Transverse colon (tissue), 4 donors: ENCODE measurements around the gene EIF3F. TPM values are rescaled to one million over a fixed set of nuclear protein-coding genes. Genes with fewer than 3 reads are reported as not detected.
A peak's percentile ranks its signal among the peaks of the same experiment; 100 is the strongest.

Source experiments
- DNase-seq: peaks from one replicate; pipeline ENCODE4 v3.0.0-alpha.2; 2019
- H3K27ac ChIP-seq, 4 donors: fragments of 200-600 bp; sonication (generic); 2 replicates each; pipeline ENCODE4 v1.5.1; 2016 to 2018; ENCODE audit warnings: inconsistent platforms in 4 of 4
- H3K27me3 ChIP-seq: fragments of 200-600 bp; sonication (generic); 2 replicates; pipeline ENCODE4 v1.5.1; 2017; ENCODE audit warnings: inconsistent platforms
- H3K36me3 ChIP-seq, 4 donors: fragments of 200-600 bp; sonication (generic); 2 replicates each; pipeline ENCODE4 v1.5.1; 2017 to 2019; ENCODE audit warnings: inconsistent platforms in 4 of 4
- H3K4me1 ChIP-seq, 4 donors: fragments of 200-600 bp; sonication (generic); 2 replicates each; pipeline ENCODE4 v1.5.1; 2017 to 2020; ENCODE audit warnings: inconsistent platforms in 4 of 4
- H3K4me3 ChIP-seq, 4 donors: fragments of 200-600 bp; sonication (generic); 1 replicate in 1 of 4; 2 replicates in 3 of 4; pipeline versions ENCODE4 v1.5.1 to v1.6.1; 2017 to 2019; ENCODE audit warnings: inconsistent platforms in 4 of 4
- H3K9me3 ChIP-seq, 2 donors: fragments of 200-600 bp; sonication (generic); 2 replicates each; pipeline ENCODE4 v1.5.1; 2017 to 2019; ENCODE audit warnings: inconsistent platforms in 2 of 2
- EP300 ChIP-seq: sonication (generic); formaldehyde crosslinking; IDR thresholded peaks from one replicate; pipeline ENCODE4 v1.6.1; 2017; ENCODE audit warnings: antibody characterized with exemption, low read depth
- POLR2A ChIP-seq: fragments of 450-650 bp; IDR thresholded peaks from one replicate; pipeline ENCODE4 v1.6.1; 2016; ENCODE audit warnings: antibody characterized with exemption, mild to moderate bottlenecking, moderate library complexity
- POLR2AphosphoS5 ChIP-seq, 3 donors: sonication (generic); formaldehyde crosslinking; IDR thresholded peaks; one replicate each; pipeline ENCODE4 v1.6.1; 2016; ENCODE audit warnings: antibody characterized with exemption in 3 of 3
- WGBS, 2 donors: methylation state at CpG; one replicate each; pipeline ENCODE4 v1.1.5; 2018; ENCODE audit warnings: low coverage in 1 of 2; 5-methylcytosine and 5-hydroxymethylcytosine counted together
- in situ Hi-C, 4 donors: fragments of 200-750 bp; cut with MboI; loops; one replicate each; pipeline versions ENCODE4 v1.15.0 to v1.15.1; 2017; ENCODE audit warnings: low sequenced_read_pairs in 3 of 4, low pct_ligation_motif_present in 1 of 4, low pct_unique_long_range_greater_than_20kb in 1 of 4
- intact Hi-C: fragments of 100-400 bp; cut with DNase I; formaldehyde crosslinking; loops from one replicate; pipeline ENCODE4 v1.15.1; 2023; ENCODE audit warnings: low total_unique reads
- total RNA-seq, 4 donors: library from RNA; depleted of rRNA; stranded (reverse); fragments of >200 nt; gene quantifications; one replicate each; pipeline ENCODE4 v1.1.0, GENCODE V29; 2016
- TF ChIP-seq, protein P1 (sequence below), 5 experiments: fragments of 200-600 bp in 3 of 5; fragments of 450-650 bp in 2 of 5; sonication (generic) in 3 of 5; IDR thresholded peaks; 1 replicate in 2 of 5; 2 replicates in 3 of 5; pipeline ENCODE4 v1.5.1; 2016 to 2017; ENCODE audit warnings: antibody characterized with exemption in 5 of 5, inconsistent platforms in 3 of 5, mild to moderate bottlenecking in 2 of 5, moderate library complexity in 1 of 5

Gene EIF3F
- total RNA-seq, 4 donors from 2014 or later = 103 to 873 (median 206) TPM

DNA sequence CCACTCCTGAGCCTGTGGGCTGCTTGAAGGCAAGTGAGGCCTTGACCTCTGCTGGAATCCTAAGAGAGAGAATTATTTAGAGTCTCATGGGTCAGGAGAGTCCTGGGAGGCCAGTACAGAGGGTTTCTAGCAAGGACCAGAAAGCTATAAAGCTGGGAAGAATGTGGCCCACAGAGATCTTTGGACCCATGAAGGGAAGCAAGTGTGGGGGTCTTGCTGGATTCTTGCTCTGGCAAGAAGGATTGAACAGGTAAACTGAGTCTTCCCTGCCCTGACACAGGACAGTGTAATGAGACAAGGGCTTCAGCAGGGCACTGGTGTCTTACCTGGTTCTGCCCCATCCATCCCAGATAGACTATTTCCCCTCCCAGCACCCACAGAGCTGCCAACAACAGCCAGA lies 18.4 kb downstream of the EIF3F start:
- in situ Hi-C loops = loop anchor here in 3 of 4 donors (10.0 kb wide), 1 partner anchor 89 kb away; no protein-coding TSS in a partner anchor
- no peaks in the 10 kb centered on the region for H3K9me3 ChIP-seq
- intact Hi-C loops = no loop called here
- H3K27me3 ChIP-seq = no peaks in the 10 kb centered on the region
- DNase-seq = no peak
- TF ChIP-seq, protein P1, sequence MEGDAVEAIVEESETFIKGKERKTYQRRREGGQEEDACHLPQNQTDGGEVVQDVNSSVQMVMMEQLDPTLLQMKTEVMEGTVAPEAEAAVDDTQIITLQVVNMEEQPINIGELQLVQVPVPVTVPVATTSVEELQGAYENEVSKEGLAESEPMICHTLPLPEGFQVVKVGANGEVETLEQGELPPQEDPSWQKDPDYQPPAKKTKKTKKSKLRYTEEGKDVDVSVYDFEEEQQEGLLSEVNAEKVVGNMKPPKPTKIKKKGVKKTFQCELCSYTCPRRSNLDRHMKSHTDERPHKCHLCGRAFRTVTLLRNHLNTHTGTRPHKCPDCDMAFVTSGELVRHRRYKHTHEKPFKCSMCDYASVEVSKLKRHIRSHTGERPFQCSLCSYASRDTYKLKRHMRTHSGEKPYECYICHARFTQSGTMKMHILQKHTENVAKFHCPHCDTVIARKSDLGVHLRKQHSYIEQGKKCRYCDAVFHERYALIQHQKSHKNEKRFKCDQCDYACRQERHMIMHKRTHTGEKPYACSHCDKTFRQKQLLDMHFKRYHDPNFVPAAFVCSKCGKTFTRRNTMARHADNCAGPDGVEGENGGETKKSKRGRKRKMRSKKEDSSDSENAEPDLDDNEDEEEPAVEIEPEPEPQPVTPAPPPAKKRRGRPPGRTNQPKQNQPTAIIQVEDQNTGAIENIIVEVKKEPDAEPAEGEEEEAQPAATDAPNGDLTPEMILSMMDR (IDR thresholded peaks at IDR 0.05) = no peak
- TF ChIP-seq EP300 = no peak
- no peak for TF ChIP-seq POLR2AphosphoS5 (IDR thresholded peaks at IDR 0.05)
- no peak for TF ChIP-seq POLR2A
- no peaks in the 10 kb centered on the region for H3K4me1 ChIP-seq
- no peaks in the 10 kb centered on the region for H3K36me3 ChIP-seq
- no peak overlapping the region for H3K4me3 ChIP-seq
- H3K27ac ChIP-seq = no peak overlapping the region

DNA sequence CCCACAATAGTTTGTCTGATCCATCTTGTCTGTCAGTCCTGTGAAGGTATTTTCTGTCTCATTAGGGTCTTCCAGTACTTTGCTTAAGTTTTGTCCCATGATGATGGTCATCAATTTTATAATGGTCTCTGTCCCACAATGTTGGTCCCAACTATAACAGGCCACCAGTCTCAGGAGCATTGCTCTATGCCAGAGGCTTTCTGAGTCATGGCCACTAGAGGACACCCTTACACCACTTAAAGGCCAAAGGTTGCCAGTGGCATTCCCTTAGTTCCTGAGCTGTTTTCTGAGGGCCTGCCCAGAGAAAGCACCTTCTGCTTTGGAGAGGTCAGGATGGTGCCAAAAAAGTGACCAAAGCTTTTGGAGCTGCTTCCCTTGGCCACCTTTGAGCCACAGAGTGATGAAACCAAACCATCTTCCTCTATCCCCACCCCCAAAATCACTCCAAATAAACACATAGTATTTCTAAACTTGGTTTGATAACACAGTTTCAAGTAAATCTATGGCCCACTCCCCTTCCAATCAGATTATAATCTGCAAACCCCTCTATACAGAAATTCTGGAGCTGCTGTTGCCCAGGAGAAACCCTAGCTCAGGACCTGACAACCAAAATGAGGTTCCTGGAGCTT lies 19.3 kb downstream of the EIF3F start:
- in situ Hi-C loops (loop anchor here in 3 of 4 donors (10.0 kb wide), 1 partner anchor 88 kb away; no protein-coding TSS in a partner anchor), intact Hi-C loops (no loop called here)
- H3K4me3 ChIP-seq = no peak overlapping the region
- TF ChIP-seq, protein P1 (IDR thresholded peaks at IDR 0.05) = peak; percentile 70 to 78 (median 74)
- TF ChIP-seq POLR2A (no peak), POLR2AphosphoS5 (IDR thresholded peaks at IDR 0.05) (no peak)
- no peaks in the 10 kb centered on the region for H3K27me3 ChIP-seq
- no peaks in the 10 kb centered on the region for H3K36me3 ChIP-seq
- DNase-seq = peak; percentile 54
- H3K9me3 ChIP-seq = no peaks in the 10 kb centered on the region
- no peak overlapping the region for H3K27ac ChIP-seq
- H3K4me1 ChIP-seq = no peaks in the 10 kb centered on the region

DNA sequence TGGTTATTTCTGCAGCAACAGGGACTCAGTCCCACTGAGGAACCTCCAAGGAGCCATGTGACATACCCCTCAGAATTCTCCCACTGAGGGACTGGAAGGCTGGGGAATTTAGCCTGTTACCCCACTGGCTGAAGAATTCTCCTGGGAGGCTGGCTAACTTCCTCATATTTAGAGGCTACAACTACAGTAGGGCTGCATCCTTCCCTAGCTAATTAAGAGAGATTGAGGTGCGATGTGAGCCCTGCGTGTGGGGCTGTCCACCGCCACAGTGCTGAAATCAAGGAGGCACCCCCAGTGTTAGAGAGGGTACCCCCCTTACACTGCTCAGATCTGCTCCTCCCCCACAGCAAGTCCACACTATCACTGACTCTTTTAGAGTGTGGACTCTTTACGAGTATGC lies 21.1 kb downstream of the EIF3F start:
- H3K4me1 ChIP-seq = no peaks in the 10 kb centered on the region
- DNase-seq = no peak
- 33 to 52% methylated on average over 1 to 4 of the region's 4 CpGs for whole genome bisulfite sequencing, 2 donors
- in situ Hi-C loops = loop anchor here in 3 of 4 donors (10.0 kb wide), 1 partner anchor 87 kb away; no protein-coding TSS in a partner anchor
- H3K9me3 ChIP-seq = no peaks in the 10 kb centered on the region
- no peak for TF ChIP-seq POLR2AphosphoS5 (IDR thresholded peaks at IDR 0.05)
- no peak for TF ChIP-seq POLR2A
- TF ChIP-seq, protein P1 (IDR thresholded peaks at IDR 0.05) = no peak
- TF ChIP-seq EP300 = no peak
- no peaks in the 10 kb centered on the region for H3K36me3 ChIP-seq
- intact Hi-C loops = no loop called here
- no peak overlapping the region for H3K27ac ChIP-seq
- no peak overlapping the region for H3K4me3 ChIP-seq
- no peaks in the 10 kb centered on the region for H3K27me3 ChIP-seq

DNA sequence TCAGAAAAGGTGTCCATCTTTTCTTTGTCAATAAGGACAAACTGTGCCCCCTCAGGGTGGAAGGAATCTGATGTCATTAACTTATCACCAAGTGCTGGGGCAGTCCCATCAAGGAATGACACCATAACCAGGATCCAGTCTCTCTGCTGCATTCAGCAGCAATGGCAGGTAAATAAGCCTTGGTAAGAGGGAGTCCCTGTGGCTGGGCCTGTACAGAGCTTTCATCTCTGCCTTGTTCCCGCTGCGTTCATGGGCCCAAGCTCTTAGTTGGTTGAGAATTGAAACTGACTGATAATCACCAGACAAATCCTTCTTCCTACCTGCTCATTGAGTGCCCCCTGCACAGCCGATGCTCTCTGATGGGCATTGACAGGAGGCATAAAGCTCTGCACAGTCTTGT lies 22.7 kb downstream of the EIF3F start:
- 95% methylated on average over 3 of the region's 3 CpGs; no CpG with 5 or more reads in 1 of the 2 donors for WGBS, 2 donors
- Histone ChIP-seq H3K27ac (no peak overlapping the region), H3K36me3 (no peaks in the 10 kb centered on the region), H3K4me3 (no peak overlapping the region), H3K9me3 (no peaks in the 10 kb centered on the region), H3K27me3 (no peaks in the 10 kb centered on the region), H3K4me1 (no peaks in the 10 kb centered on the region)
- in situ Hi-C loops (loop anchor here in 3 of 4 donors (10.0 kb wide), 1 partner anchor 85 kb away; no protein-coding TSS in a partner anchor), intact Hi-C loops (no loop called here)
- no peak for TF ChIP-seq POLR2AphosphoS5 (IDR thresholded peaks at IDR 0.05)
- TF ChIP-seq, protein P1 (IDR thresholded peaks at IDR 0.05) = no peak
- TF ChIP-seq EP300 = no peak
- TF ChIP-seq POLR2A = no peak
- DNase-seq = no peak
